ENCODE data around the gene TUBGCP6.

- TF ChIP-seq, protein P1, sequence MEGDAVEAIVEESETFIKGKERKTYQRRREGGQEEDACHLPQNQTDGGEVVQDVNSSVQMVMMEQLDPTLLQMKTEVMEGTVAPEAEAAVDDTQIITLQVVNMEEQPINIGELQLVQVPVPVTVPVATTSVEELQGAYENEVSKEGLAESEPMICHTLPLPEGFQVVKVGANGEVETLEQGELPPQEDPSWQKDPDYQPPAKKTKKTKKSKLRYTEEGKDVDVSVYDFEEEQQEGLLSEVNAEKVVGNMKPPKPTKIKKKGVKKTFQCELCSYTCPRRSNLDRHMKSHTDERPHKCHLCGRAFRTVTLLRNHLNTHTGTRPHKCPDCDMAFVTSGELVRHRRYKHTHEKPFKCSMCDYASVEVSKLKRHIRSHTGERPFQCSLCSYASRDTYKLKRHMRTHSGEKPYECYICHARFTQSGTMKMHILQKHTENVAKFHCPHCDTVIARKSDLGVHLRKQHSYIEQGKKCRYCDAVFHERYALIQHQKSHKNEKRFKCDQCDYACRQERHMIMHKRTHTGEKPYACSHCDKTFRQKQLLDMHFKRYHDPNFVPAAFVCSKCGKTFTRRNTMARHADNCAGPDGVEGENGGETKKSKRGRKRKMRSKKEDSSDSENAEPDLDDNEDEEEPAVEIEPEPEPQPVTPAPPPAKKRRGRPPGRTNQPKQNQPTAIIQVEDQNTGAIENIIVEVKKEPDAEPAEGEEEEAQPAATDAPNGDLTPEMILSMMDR (IDR thresholded peaks at IDR 0.05), result no peak
- no peak for TF ChIP-seq POLR2A (IDR thresholded peaks at IDR 0.05)
These were observed 18.3 kb upstream of the TUBGCP6 start for GRCh38 chr22:50262973-50263617.
